ENCODE measurements around the gene ZNF821. TPM values are rescaled to one million over a fixed set of nuclear protein-coding genes. Genes with fewer than 3 reads are reported as not detected.
"Not testable (repeated sequence)": the region's sequence is repeated elsewhere in the genome, so short reads cannot be mapped to it uniquely, and the experiment has no call there.

The ZNF821 gene
- total RNA-seq, 1 donor from 2014 or later, result not detected

DNA sequence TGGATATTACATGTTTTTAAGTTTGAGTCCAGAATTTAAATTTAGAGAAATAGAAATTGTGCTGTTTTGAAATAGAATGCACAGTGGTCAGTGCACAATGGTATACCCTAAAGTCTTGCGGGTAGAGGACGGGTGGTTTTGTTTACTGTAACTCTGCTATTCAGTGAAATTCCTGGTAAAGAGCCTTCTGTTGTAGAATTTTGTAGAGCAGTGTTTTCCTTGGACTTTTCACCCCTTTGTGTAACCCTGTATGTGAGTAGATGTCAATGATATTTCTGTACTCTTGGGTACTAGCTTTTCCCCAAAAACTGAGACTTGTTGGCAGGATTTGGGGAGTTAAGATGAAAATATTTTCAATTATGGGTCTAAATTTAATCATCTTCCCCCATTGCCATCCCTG lies 30.8 kb upstream of the ZNF821 start:
- H3K27me3 ChIP-seq, result no peaks in the 10 kb centered on the region
- TF ChIP-seq, protein P1, sequence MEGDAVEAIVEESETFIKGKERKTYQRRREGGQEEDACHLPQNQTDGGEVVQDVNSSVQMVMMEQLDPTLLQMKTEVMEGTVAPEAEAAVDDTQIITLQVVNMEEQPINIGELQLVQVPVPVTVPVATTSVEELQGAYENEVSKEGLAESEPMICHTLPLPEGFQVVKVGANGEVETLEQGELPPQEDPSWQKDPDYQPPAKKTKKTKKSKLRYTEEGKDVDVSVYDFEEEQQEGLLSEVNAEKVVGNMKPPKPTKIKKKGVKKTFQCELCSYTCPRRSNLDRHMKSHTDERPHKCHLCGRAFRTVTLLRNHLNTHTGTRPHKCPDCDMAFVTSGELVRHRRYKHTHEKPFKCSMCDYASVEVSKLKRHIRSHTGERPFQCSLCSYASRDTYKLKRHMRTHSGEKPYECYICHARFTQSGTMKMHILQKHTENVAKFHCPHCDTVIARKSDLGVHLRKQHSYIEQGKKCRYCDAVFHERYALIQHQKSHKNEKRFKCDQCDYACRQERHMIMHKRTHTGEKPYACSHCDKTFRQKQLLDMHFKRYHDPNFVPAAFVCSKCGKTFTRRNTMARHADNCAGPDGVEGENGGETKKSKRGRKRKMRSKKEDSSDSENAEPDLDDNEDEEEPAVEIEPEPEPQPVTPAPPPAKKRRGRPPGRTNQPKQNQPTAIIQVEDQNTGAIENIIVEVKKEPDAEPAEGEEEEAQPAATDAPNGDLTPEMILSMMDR (IDR thresholded peaks at IDR 0.05), result no peak
- DNase-seq (ENCODE audit: low spot score in 2 of 2), result no peak
- peaks cover 4 to 28% of the 10 kb centered on the region in 2 donors for H3K4me1 ChIP-seq
- H3K9me3 ChIP-seq, result no peaks in the 10 kb centered on the region
- intact Hi-C loops (cut with DNase I), result no loop called here
- H3K4me3 ChIP-seq, result no peak overlapping the region
- H3K27ac ChIP-seq, result peak overlapping the region in 1 of 2 donors; percentile 8
- H3K36me3 ChIP-seq, result peaks cover 28 to 37% of the 10 kb centered on the region in 2 donors

DNA sequence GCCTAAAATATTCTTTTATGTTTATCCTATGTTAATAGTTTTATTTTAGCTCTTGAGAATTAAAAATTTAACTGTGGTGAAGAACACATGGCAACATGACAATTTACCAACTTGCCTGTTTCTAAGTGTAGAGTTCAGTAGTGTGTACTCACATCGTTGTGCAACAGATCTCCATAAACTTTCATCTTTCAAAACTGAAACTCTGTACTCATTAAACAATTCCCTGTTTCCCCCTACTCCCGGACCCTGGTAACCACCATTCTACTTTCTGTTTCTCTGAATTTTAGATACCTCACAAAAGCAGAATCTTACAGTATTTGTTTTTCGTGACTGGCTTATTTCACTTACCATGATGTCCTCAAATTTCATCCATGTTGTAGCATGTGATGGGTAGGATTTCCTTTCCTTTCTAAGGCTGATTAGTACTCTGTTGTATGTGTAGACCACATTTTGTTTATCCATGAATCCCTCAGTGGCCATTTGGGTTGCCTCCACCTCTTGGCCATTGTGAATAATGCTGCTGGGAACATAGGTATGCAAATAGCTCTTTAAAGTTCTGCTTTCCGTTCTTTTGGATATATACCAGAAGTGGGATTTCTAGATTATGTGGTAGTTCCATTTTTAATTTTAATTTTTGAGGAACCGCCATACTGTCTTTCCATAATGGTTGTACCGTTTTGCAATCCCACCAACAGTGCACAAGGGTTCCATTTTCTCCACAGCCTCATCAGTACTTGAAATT lies 28.7 kb upstream of the ZNF821 start:
- no peak for DNase-seq (ENCODE audit: low spot score in 2 of 2)
- Histone ChIP-seq H3K36me3 (peaks cover 14 to 16% of the 10 kb centered on the region in 2 donors), H3K4me1 (peaks cover 4 to 30% of the 10 kb centered on the region in 2 donors), H3K27ac (no peak overlapping the region), H3K4me3 (no peak overlapping the region), H3K9me3 (no peaks in the 10 kb centered on the region), H3K27me3 (no peaks in the 10 kb centered on the region)
- TF ChIP-seq, protein P1 (IDR thresholded peaks at IDR 0.05), result no peak
- intact Hi-C loops (cut with DNase I), result no loop called here

DNA sequence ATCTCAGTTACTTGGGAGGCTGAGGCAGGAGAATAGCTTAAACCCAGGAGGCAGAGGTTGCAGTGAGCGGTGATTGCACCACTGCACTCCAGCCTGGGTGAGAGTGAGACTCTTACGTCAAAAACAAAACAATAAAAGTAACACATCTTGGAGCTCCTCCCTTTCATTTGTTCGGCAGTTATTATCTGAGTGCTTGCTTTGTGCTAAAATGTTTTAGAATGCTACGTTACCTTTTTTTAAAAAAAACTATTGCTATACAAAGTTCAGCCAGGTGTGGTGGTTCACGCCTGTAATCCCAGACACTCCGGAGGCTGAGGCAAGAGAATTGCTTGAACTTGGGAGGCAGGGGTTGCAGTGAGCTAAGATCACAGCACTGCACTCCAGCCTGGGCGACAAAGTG lies 27.1 kb upstream of the ZNF821 start:
- no peak overlapping the region for H3K27ac ChIP-seq
- DNase-seq (ENCODE audit: low spot score in 2 of 2), result no peak
- TF ChIP-seq, protein P1 (IDR thresholded peaks at IDR 0.05), result no peak
- no peaks in the 10 kb centered on the region for H3K9me3 ChIP-seq
- no peak overlapping the region for H3K4me3 ChIP-seq
- intact Hi-C loops (cut with DNase I), result no loop called here
- peaks cover 5 to 7% of the 10 kb centered on the region in 2 donors for H3K36me3 ChIP-seq
- H3K27me3 ChIP-seq, result no peaks in the 10 kb centered on the region
- peaks cover 4 to 22% of the 10 kb centered on the region in 2 donors for H3K4me1 ChIP-seq

DNA sequence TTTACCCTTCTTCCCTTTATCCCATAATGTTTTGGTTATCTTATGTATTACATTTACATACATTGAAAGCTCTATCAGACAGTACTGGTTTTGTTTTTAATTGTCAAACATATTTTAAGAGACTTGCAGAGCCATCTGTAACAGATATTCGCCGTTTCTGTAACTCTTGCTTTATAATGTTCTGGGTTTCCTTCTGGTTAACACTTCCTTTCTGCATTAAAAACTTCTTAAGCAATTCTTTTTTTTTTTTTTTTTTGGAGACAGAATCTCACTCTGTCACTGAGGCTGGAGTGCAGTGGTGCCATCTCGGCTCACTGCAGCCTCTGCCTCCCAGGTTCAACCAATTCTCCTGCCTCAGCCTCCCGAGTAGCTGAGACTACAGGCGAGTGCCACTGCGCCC lies 21.8 kb upstream of the ZNF821 start:
- H3K27me3 ChIP-seq; intact Hi-C loops (cut with DNase I); H3K4me3 ChIP-seq; DNase-seq (ENCODE audit: low spot score in 2 of 2); H3K4me1 ChIP-seq; H3K9me3 ChIP-seq; H3K36me3 ChIP-seq; H3K27ac ChIP-seq: not testable (repeated sequence)

DNA sequence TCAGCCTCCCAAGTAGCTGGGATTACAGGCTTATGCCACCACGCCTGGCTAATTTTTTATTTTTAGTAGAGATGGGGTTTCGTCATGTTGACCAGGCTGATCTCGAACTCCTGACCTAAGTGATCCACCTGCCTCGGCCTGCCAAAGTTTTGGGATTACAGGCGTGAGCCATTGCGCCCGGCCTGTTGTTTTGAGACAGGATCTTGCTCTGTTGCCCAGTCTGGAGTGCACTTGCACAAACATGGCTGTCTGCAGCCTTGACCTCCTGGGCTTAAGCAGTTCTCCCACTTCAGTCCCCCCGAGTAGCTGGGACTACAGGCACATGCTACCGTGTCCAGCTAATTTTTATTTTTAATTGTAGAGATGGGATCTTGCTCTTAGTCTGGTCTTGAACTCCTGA lies 20.3 kb upstream of the ZNF821 start:
- no peak for DNase-seq (ENCODE audit: low spot score in 2 of 2)
- Histone ChIP-seq H3K9me3 (no peaks in the 10 kb centered on the region), H3K27me3 (no peaks in the 10 kb centered on the region), H3K36me3 (peaks cover 0 to 1% of the 10 kb centered on the region in 2 donors), H3K27ac (no peak overlapping the region), H3K4me1 (peaks cover 0 to 11% of the 10 kb centered on the region in 2 donors), H3K4me3 (no peak overlapping the region)
- TF ChIP-seq, protein P1 (IDR thresholded peaks at IDR 0.05), result no peak
- intact Hi-C loops (cut with DNase I), result no loop called here

DNA sequence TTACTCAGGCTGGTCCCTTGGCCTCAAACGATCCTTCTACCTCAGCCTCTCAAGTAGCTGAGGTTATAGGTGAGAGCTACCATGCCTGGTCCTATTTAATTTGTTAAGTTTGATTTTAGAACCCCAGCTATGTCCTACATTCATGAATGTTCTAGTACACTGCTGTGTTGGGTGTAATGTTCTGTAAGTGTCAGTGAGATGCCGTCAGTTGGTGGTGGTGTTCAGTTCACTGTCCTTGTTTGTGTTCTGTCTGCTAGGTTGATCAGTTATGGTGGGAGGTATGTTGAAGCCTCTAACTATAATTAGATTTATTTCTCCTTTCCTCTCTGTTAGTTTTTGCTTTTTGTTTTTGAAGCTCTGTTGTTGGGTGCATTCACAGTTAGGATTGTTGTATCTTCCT lies 19.6 kb upstream of the ZNF821 start:
- Histone ChIP-seq H3K9me3 (no peaks in the 10 kb centered on the region), H3K4me1 (peaks cover 0 to 15% of the 10 kb centered on the region in 2 donors), H3K27me3 (no peaks in the 10 kb centered on the region), H3K36me3 (no peaks in the 10 kb centered on the region), H3K4me3 (no peak overlapping the region), H3K27ac (no peak overlapping the region)
- TF ChIP-seq, protein P1 (IDR thresholded peaks at IDR 0.05), result no peak
- intact Hi-C loops (cut with DNase I), result no loop called here
- DNase-seq (ENCODE audit: low spot score in 2 of 2), result no peak

Data from ascending aorta (tissue), 2 donors.